Measurements from ENCODE around the gene MYO1D. TPM values are rescaled to one million over a fixed set of nuclear protein-coding genes. Genes with fewer than 3 reads are reported as not detected.

Gene MYO1D
- polyA plus RNA-seq, 4 donors, result 25.5 to 33.1 (median 27.6) TPM

GRCh38 chr17:32636598-32637218, 240.2 kb downstream of the MYO1D start:
- no peak for DNase-seq (ENCODE audit: low read depth in 4 of 4, low spot score in 2 of 4)

- no peak for DNase-seq (ENCODE audit: low read depth in 4 of 4, low spot score in 2 of 4)
Observed at GRCh38 chr17:32634167-32634566, 242.8 kb downstream of the MYO1D start.

GRCh38 chr17:32631341-32632096, 245.4 kb downstream of the MYO1D start:
- DNase-seq (ENCODE audit: low read depth in 4 of 4, low spot score in 2 of 4), result no peak

GRCh38 chr17:32629563-32630190, 247.2 kb downstream of the MYO1D start:
- no peak for DNase-seq (ENCODE audit: low read depth in 4 of 4, low spot score in 2 of 4)

GRCh38 chr17:32628271-32629044, 248.5 kb downstream of the MYO1D start:
- DNase-seq (ENCODE audit: low read depth in 4 of 4, low spot score in 2 of 4), result no peak

- DNase-seq (ENCODE audit: low read depth in 4 of 4, low spot score in 2 of 4), result no peak
Observed at GRCh38 chr17:32627239-32627996, 249.5 kb downstream of the MYO1D start.

GRCh38 chr17:32626379-32626791, 250.5 kb downstream of the MYO1D start:
- no peak for DNase-seq (ENCODE audit: low read depth in 4 of 4, low spot score in 2 of 4)

GRCh38 chr17:32625971-32626370, 251.0 kb downstream of the MYO1D start:
- no peak for DNase-seq (ENCODE audit: low read depth in 4 of 4, low spot score in 2 of 4)

- DNase-seq (ENCODE audit: low read depth in 4 of 4, low spot score in 2 of 4), result no peak
Observed at GRCh38 chr17:32623196-32623595, 253.7 kb downstream of the MYO1D start.

GRCh38 chr17:32622540-32622939, 254.4 kb downstream of the MYO1D start:
- DNase-seq (ENCODE audit: low read depth in 4 of 4, low spot score in 2 of 4), result no peak

GRCh38 chr17:32621612-32622312, 255.2 kb downstream of the MYO1D start:
- DNase-seq (ENCODE audit: low read depth in 4 of 4, low spot score in 2 of 4), result no peak

GRCh38 chr17:32615326-32615725, 261.6 kb downstream of the MYO1D start:
- DNase-seq (ENCODE audit: low read depth in 4 of 4, low spot score in 2 of 4), result no peak

- no peak for DNase-seq (ENCODE audit: low read depth in 4 of 4, low spot score in 2 of 4)
Observed at GRCh38 chr17:32610943-32611342, 266.0 kb downstream of the MYO1D start.

GRCh38 chr17:32609884-32610650, 266.9 kb downstream of the MYO1D start:
- no peak for DNase-seq (ENCODE audit: low read depth in 4 of 4, low spot score in 2 of 4)

- DNase-seq (ENCODE audit: low read depth in 4 of 4, low spot score in 2 of 4), result no peak
Observed at GRCh38 chr17:32609085-32609484, 267.8 kb downstream of the MYO1D start.

GRCh38 chr17:32608267-32608666, 268.7 kb downstream of the MYO1D start:
- no peak for DNase-seq (ENCODE audit: low read depth in 4 of 4, low spot score in 2 of 4)

- no peak for DNase-seq (ENCODE audit: low read depth in 4 of 4, low spot score in 2 of 4)
Observed at GRCh38 chr17:32604966-32605365, 272.0 kb downstream of the MYO1D start.

- DNase-seq (ENCODE audit: low read depth in 4 of 4, low spot score in 2 of 4), result no peak
Observed at GRCh38 chr17:32602396-32602795, 274.5 kb downstream of the MYO1D start.

- DNase-seq (ENCODE audit: low read depth in 4 of 4, low spot score in 2 of 4), result no peak
Observed at GRCh38 chr17:32601866-32602265, 275.1 kb downstream of the MYO1D start.

Data from left renal cortex interstitium (tissue), 4 donors.